ENCODE data around the gene LRRTM1. TPM values are rescaled to one million over a fixed set of nuclear protein-coding genes. Genes with fewer than 3 reads are reported as not detected.

LRRTM1 gene
- total and polyA plus RNA-seq, 4 experiments from 2014 or later: not detected

- POLR2A ChIA-PET (ENCODE audit: partially characterized antibody): no interaction called here
- peaks cover 0 to 7% (median 3%) of the 10 kb centered on the region in 8 donors for H3K9me3 Mint-ChIP-seq
Observed at GRCh38 chr2:80323610-80324009, 19.1 kb upstream of the LRRTM1 start.

GRCh38 chr2:80322958-80323357 lies 18.4 kb upstream of the LRRTM1 start:
- Histone ChIP-seq H3K9me3 (ENCODE audit: control insufficient read depth in 1 of 2, low read length in 2 of 2) (no peaks in the 10 kb centered on the region), H3K4me3 (ENCODE audit: low read length in 2 of 2) (no peak overlapping the region), H3K4me1 (ENCODE audit: insufficient read depth, low read length) (no peaks in the 10 kb centered on the region), H3K36me3 (ENCODE audit: insufficient read depth, low read length) (no peaks in the 10 kb centered on the region), H3K27me3 (ENCODE audit: insufficient read depth, low read length) (no peaks in the 10 kb centered on the region), H3K27ac (ENCODE audit: low read depth, low read length) (no peak overlapping the region)
- ChIA-PET CTCF (ENCODE audit: partially characterized antibody) (no interaction called here), POLR2A (ENCODE audit: partially characterized antibody) (no interaction called here)
- Mint-ChIP-seq H3K27me3 (no peaks in the 10 kb centered on the region), H3K36me3 (no peaks in the 10 kb centered on the region), H3K27ac (no peak overlapping the region), H3K4me1 (no peaks in the 10 kb centered on the region), H3K4me3 (no peak overlapping the region), H3K9me3 (peaks cover 0 to 4% (median under 1%) of the 10 kb centered on the region in 8 donors)
- intact Hi-C loops (cut with micrococcal nuclease): no loop called here
- DNase-seq: no peak

More at GRCh38 chr2:80323610-80324009, 19.1 kb upstream of the LRRTM1 start:
- no peaks in the 10 kb centered on the region for H3K36me3 ChIP-seq (ENCODE audit: insufficient read depth, low read length)
- no peaks in the 10 kb centered on the region for H3K9me3 ChIP-seq (ENCODE audit: control insufficient read depth in 1 of 2, low read length in 2 of 2)
- Mint-ChIP-seq H3K36me3 (no peaks in the 10 kb centered on the region), H3K27ac (no peak overlapping the region), H3K27me3 (no peaks in the 10 kb centered on the region), H3K4me3 (no peak overlapping the region), H3K4me1 (no peaks in the 10 kb centered on the region)
- no peaks in the 10 kb centered on the region for H3K27me3 ChIP-seq (ENCODE audit: insufficient read depth, low read length)
- no peaks in the 10 kb centered on the region for H3K4me1 ChIP-seq (ENCODE audit: insufficient read depth, low read length)
- H3K27ac ChIP-seq (ENCODE audit: low read depth, low read length): no peak overlapping the region
- no peak for DNase-seq
- no peak overlapping the region for H3K4me3 ChIP-seq (ENCODE audit: low read length in 2 of 2)
- intact Hi-C loops (cut with micrococcal nuclease): no loop called here
- CTCF ChIA-PET (ENCODE audit: partially characterized antibody): no interaction called here

- H3K4me3 ChIP-seq (ENCODE audit: low read length in 2 of 2): no peak overlapping the region
- ChIA-PET CTCF (ENCODE audit: partially characterized antibody) (no interaction called here), POLR2A (ENCODE audit: partially characterized antibody) (no interaction called here)
- H3K9me3 ChIP-seq (ENCODE audit: control insufficient read depth in 1 of 2, low read length in 2 of 2): no peaks in the 10 kb centered on the region
- H3K9me3 Mint-ChIP-seq: peaks cover 0 to 8% (median 2%) of the 10 kb centered on the region in 8 donors
- H3K4me3 Mint-ChIP-seq: no peak overlapping the region
- H3K36me3 Mint-ChIP-seq: no peaks in the 10 kb centered on the region
- no peaks in the 10 kb centered on the region for H3K36me3 ChIP-seq (ENCODE audit: insufficient read depth, low read length)
- H3K27me3 Mint-ChIP-seq: no peaks in the 10 kb centered on the region
- H3K4me1 Mint-ChIP-seq: no peaks in the 10 kb centered on the region
- no peak for DNase-seq
- intact Hi-C loops (cut with micrococcal nuclease): no loop called here
- no peaks in the 10 kb centered on the region for H3K4me1 ChIP-seq (ENCODE audit: insufficient read depth, low read length)
- H3K27me3 ChIP-seq (ENCODE audit: insufficient read depth, low read length): no peaks in the 10 kb centered on the region
- H3K27ac ChIP-seq (ENCODE audit: low read depth, low read length): no peak overlapping the region
- no peak overlapping the region for H3K27ac Mint-ChIP-seq
Observed at GRCh38 chr2:80322311-80322920, 17.9 kb upstream of the LRRTM1 start.

- DNase-seq: no peak
- no peaks in the 10 kb centered on the region for H3K27me3 Mint-ChIP-seq
- no peak overlapping the region for H3K27ac Mint-ChIP-seq
- Histone ChIP-seq H3K27me3 (ENCODE audit: insufficient read depth, low read length) (no peaks in the 10 kb centered on the region), H3K4me3 (ENCODE audit: low read length in 2 of 2) (no peak overlapping the region), H3K36me3 (ENCODE audit: insufficient read depth, low read length) (no peaks in the 10 kb centered on the region), H3K4me1 (ENCODE audit: insufficient read depth, low read length) (no peaks in the 10 kb centered on the region), H3K27ac (ENCODE audit: low read depth, low read length) (no peak overlapping the region), H3K9me3 (ENCODE audit: control insufficient read depth in 1 of 2, low read length in 2 of 2) (no peaks in the 10 kb centered on the region)
- ChIA-PET CTCF (ENCODE audit: partially characterized antibody) (no interaction called here), POLR2A (ENCODE audit: partially characterized antibody) (no interaction called here)
- H3K4me1 Mint-ChIP-seq: no peaks in the 10 kb centered on the region
- H3K36me3 Mint-ChIP-seq: no peaks in the 10 kb centered on the region
- H3K4me3 Mint-ChIP-seq: no peak overlapping the region
- H3K9me3 Mint-ChIP-seq: peaks cover 2 to 19% (median 8%) of the 10 kb centered on the region in 8 donors
- intact Hi-C loops (cut with micrococcal nuclease): no loop called here
Observed at GRCh38 chr2:80312282-80312839, 7.8 kb upstream of the LRRTM1 start.

- Mint-ChIP-seq H3K27ac (no peak overlapping the region), H3K9me3 (peaks cover 2 to 19% (median 6%) of the 10 kb centered on the region in 8 donors), H3K36me3 (no peaks in the 10 kb centered on the region), H3K27me3 (peaks cover 0 to 2% of the 10 kb centered on the region in 2 donors), H3K4me1 (no peaks in the 10 kb centered on the region), H3K4me3 (no peak overlapping the region)
- Histone ChIP-seq H3K27ac (ENCODE audit: low read depth, low read length) (no peak overlapping the region), H3K4me1 (ENCODE audit: insufficient read depth, low read length) (no peaks in the 10 kb centered on the region), H3K36me3 (ENCODE audit: insufficient read depth, low read length) (no peaks in the 10 kb centered on the region), H3K9me3 (ENCODE audit: control insufficient read depth in 1 of 2, low read length in 2 of 2) (no peaks in the 10 kb centered on the region), H3K4me3 (ENCODE audit: low read length in 2 of 2) (no peak overlapping the region), H3K27me3 (ENCODE audit: insufficient read depth, low read length) (no peaks in the 10 kb centered on the region)
- ChIA-PET CTCF (ENCODE audit: partially characterized antibody) (no interaction called here), POLR2A (ENCODE audit: partially characterized antibody) (no interaction called here)
- no peak for DNase-seq
- intact Hi-C loops (cut with micrococcal nuclease): no loop called here
Observed at GRCh38 chr2:80311304-80311703, 6.8 kb upstream of the LRRTM1 start.

GRCh38 chr2:80303006-80303908 lies 1.3 kb downstream of the LRRTM1 start:
- Histone ChIP-seq H3K4me3 (ENCODE audit: low read length in 2 of 2) (no peak overlapping the region), H3K4me1 (ENCODE audit: insufficient read depth, low read length) (no peaks in the 10 kb centered on the region), H3K36me3 (ENCODE audit: insufficient read depth, low read length) (no peaks in the 10 kb centered on the region), H3K27me3 (ENCODE audit: insufficient read depth, low read length) (no peaks in the 10 kb centered on the region), H3K27ac (ENCODE audit: low read depth, low read length) (no peak overlapping the region), H3K9me3 (ENCODE audit: control insufficient read depth in 1 of 2, low read length in 2 of 2) (no peaks in the 10 kb centered on the region)
- POLR2A ChIA-PET (ENCODE audit: partially characterized antibody): no interaction called here
- Mint-ChIP-seq H3K27me3 (peaks cover 11 to 18% of the 10 kb centered on the region in 2 donors), H3K36me3 (no peaks in the 10 kb centered on the region), H3K9me3 (peaks cover 0 to 19% (median 10%) of the 10 kb centered on the region in 8 donors), H3K27ac (no peak overlapping the region), H3K4me3 (no peak overlapping the region), H3K4me1 (no peaks in the 10 kb centered on the region)
- CTCF ChIA-PET (ENCODE audit: partially characterized antibody): no interaction called here
- intact Hi-C loops (cut with micrococcal nuclease): no loop called here
- DNase-seq: no peak

GRCh38 chr2:80302314-80303005 lies 2.1 kb downstream of the LRRTM1 start:
- Mint-ChIP-seq H3K4me1 (no peaks in the 10 kb centered on the region), H3K36me3 (no peaks in the 10 kb centered on the region), H3K27ac (no peak overlapping the region), H3K9me3 (peaks cover 0 to 19% (median 10%) of the 10 kb centered on the region in 8 donors), H3K27me3 (peaks cover 11 to 18% of the 10 kb centered on the region in 2 donors), H3K4me3 (no peak overlapping the region)
- POLR2A ChIA-PET (ENCODE audit: partially characterized antibody): no interaction called here
- no peak for DNase-seq
- Histone ChIP-seq H3K4me1 (ENCODE audit: insufficient read depth, low read length) (no peaks in the 10 kb centered on the region), H3K27ac (ENCODE audit: low read depth, low read length) (no peak overlapping the region), H3K27me3 (ENCODE audit: insufficient read depth, low read length) (no peaks in the 10 kb centered on the region), H3K9me3 (ENCODE audit: control insufficient read depth in 1 of 2, low read length in 2 of 2) (no peaks in the 10 kb centered on the region), H3K4me3 (ENCODE audit: low read length in 2 of 2) (no peak overlapping the region), H3K36me3 (ENCODE audit: insufficient read depth, low read length) (no peaks in the 10 kb centered on the region)
- CTCF ChIA-PET (ENCODE audit: partially characterized antibody): no interaction called here
- intact Hi-C loops (cut with micrococcal nuclease): no loop called here

Measured in CD4-positive, alpha-beta memory T cell (primary cell).